ENCODE measurements around the gene IL1RN.
A peak's percentile ranks its signal among the peaks of the same experiment; 100 is the strongest.
"Not testable (repeated sequence)": the region's sequence is repeated elsewhere in the genome, so short reads cannot be mapped to it uniquely, and the experiment has no call there.

The IL1RN gene

GRCh38 chr2:113126845-113127645, at the start of gene IL1RN:
TSS of gene IL1RN (plus strand) at chr2:113127598. CDS start at chr2:113127625, 27 bp downstream.
- no peak for DNase-seq

DNA sequence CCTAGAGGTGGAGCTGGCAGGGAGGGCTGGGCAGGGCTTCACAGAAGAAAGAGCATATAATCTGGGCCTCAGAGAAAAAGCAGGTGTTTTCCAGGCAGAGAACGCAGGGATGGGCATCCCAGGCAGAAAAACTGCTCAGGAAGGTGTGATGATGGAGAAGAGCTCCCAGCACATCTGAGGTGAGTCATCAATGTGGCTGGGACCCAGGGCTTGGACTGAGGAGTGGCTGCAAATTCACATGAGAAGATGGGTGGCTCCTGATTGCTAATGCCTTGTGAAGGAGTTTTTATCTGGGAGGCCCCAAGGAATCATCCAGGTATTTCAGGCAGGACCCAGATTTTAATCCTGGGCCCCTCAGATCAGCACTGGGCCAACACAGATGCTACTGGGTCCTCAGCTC, 49.5 kb upstream of the IL1RN start:
- DNase-seq: no peak

GRCh38 chr2:113078350-113078839, 49.0 kb upstream of the IL1RN start:
- no peak for DNase-seq

DNA sequence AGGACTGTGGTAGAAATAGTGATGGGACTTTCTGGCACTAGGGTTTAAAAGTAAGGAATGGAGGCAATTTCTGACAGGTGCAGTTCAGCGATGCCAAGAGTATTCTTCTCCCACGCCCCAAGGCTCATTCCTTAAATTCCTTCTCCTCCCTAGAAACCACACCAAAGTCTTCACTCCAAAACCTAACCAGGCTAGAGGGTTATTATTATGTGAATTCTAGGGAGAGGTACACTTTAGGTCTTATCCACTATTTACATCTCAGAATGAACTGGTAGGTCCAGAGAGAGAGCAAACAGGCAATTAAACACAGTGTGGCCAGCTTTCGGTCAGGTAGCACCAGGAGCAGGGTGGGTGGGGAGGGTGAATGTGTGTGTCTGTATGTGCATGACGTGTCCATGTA, 48.3 kb upstream of the IL1RN start:
- DNase-seq: no peak

DNA sequence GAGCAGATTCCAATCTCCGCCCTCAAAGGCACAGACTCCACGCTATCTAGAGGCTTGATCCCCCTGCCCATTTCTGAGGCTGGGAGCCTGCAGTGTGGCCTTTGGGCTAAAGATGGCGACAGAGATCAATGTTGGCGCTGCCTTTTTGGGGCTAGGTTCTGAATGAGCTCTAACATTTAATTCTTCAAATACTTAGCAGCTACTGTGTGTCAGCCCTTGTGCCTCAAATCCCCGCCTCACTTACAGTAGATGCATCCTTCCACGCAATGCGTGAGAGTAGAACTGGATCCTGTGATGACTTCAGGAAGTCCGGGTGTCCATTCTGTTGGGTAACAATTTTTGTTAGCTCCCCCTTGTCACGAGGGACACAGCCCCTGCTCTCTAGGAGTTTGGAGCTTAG, 47.3 kb upstream of the IL1RN start:
- DNase-seq: peak; percentile 51

- no peak for DNase-seq
These were observed 45.7 kb upstream of the IL1RN start for GRCh38 chr2:113081488-113082210.

DNA sequence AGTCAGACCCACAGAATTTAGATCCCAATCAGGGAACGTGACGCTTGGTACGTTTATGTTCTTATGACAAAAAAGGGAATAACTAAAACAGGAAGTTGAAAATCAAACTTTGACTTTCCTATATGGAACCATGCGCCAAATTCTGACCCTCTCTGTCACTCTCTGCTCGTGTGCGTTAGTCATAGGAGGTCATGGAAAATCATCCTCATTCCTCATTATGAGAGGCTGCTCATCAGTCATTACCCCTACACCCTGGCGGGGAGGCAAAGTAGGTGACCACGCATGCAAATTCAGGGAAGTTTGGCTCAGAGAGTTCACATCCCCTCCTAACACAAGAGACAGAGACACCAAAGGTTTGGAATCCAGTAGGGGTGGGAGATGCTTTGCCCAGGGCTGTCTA, 44.1 kb upstream of the IL1RN start:
- no peak for DNase-seq

- no peak for DNase-seq
These were observed 43.0 kb upstream of the IL1RN start for GRCh38 chr2:113084249-113085000.

GRCh38 chr2:113085542-113085941, 41.9 kb upstream of the IL1RN start:
- DNase-seq: no peak

GRCh38 chr2:113088213-113088992, 39.0 kb upstream of the IL1RN start:
- DNase-seq: no peak

GRCh38 chr2:113089916-113090315, 37.5 kb upstream of the IL1RN start:
- DNase-seq: no peak

- no peak for DNase-seq
These were observed 36.0 kb upstream of the IL1RN start for GRCh38 chr2:113091231-113091896.

DNA sequence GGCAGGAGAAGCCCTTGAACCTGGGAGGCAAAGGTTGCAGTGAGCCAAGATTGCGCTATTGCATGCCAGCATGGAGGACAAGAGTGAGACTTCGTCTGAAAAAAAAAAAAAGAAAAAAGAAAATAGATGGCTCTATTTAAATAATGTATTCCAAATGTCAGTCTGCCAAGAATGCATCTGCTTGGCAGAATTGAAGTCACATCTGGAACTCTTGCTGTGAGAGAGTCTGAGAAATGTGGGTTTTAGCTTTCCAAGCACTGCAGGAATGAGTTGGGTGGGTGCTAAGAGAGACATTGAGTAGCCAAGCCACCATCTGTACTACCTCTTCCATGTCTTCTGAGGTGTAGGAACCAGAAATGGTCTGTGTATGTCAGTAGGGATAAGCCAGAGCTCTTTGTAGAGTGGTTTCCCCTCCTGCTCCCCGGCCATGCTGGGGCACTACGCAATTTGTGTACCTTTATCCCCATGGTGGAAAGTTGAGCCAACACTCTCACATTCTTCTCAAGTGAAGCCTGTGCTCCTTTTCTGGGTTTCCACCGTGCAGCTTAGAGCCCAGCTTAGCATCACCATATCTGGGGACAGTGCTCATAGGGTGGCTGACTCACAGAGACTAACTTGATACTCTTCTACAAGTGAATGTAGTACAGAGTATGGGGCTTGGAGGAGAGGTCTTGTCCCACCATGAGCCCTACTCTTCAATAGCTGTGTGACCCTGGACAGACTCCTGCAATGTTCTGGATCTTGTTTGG, 34.4 kb upstream of the IL1RN start:
- DNase-seq: no peak

DNA sequence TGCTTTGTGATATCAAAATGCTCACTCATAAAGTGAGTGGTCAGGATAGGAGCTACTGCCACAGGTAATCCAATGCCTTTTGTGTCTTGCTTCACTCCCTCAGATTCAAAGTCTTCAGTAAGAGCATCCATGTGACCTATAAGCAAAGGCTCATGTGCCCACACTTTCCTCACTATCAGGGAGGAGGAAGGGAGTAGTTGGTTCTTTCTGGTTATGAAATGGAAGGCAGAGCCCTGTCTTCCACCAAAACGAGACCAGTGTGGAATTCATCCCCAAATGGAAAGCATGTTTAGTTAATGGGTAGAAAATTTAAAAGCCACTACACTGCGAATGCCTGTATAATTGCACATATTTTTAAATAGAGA, 33.8 kb upstream of the IL1RN start:
- no peak for DNase-seq

DNA sequence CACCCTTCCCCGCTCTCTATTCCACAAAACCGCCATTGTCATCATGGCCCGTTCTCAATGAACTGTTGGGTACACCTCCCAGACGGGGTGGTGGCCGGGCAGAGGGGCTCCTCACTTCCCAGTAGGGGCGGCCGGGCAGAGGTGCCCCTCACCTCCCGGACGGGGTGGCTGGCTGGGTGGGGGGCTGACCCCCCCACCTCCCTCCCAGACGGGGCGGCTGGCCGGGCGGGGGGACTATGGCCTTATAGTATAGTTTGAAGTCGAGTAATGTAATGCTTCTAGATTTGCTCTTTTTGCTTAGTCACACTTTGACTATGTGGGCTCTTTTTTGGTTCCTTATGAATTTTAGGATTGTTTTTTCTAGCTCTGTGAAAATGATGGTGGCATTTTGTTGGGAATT, 31.1 kb upstream of the IL1RN start:
- DNase-seq: not testable (repeated sequence)

DNA sequence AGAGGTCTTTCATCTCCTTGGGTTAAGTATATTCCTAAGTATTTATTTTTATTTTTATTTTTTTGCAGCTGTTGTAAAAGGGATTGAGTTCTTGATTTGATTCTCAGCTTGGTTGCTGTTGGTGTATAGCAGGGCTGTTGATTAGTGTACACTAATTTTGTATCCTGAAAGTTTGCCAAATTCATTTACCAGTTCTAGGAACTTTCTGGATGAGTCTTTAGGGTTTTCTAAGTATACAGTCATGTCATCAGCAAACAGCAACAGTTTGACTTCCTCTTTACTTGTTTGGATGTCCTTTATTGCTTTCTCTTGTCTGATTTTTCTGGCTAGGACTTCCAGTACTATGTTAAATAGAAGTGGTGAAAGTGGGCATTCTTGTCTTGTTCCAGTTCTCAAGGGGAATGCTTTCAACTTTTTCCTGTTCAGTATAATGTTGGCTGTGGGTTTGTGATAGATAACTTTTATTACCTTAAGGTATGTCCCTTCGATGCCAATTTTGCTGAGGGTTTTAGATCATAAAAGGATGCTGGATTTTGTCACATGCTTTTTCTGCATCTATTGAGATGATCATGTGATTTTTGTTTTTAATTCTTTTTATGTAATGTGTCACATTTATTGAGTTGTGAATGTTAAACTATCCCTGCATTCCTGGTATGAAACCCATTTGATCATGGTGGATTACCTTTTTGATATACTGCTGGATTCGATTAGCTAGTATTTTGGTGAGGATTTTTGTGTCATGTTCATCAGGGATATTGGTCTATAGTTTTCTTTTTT, 30.4 kb upstream of the IL1RN start:
- DNase-seq: not testable (repeated sequence)

DNA sequence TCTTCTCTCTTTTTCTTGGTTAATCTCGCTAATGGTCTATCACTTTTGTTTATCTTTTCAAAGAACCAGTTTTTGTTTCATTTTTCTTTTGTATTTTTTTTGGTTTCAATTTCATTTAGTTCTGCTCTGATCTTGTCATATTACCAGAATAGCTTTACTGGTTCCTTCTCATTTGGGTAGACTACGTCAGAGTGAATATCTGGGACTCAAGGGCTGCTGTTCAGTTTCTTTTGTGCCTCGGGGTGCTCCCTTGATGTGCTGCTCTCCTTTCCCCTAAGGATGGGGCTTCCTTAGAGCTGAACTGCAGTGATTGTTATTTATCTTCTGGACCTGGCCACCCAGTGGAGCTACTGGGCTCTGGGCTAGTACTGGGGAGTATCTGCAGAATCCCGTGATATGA, 29.4 kb upstream of the IL1RN start:
- DNase-seq: no peak

DNA sequence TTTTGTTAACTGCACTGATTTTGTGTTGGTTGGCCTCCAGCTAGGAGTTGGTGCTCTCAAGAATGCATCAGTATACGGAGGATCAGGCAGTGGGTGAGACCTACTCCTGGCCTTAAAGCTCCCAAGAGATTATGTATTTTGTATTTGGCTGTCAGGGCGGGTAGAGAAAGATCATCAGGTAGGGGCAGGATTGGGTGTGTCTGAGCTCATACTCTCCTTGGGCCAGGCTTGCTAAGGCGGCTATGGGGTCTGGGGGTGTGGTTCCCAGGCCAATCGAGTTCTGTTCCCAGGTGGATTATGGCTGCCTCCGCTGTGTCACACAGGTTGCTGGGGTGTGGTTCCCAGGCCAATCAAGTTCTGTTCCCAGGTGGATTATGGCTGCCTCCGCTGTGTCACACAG, 28.9 kb upstream of the IL1RN start:
- DNase-seq: no peak

DNA sequence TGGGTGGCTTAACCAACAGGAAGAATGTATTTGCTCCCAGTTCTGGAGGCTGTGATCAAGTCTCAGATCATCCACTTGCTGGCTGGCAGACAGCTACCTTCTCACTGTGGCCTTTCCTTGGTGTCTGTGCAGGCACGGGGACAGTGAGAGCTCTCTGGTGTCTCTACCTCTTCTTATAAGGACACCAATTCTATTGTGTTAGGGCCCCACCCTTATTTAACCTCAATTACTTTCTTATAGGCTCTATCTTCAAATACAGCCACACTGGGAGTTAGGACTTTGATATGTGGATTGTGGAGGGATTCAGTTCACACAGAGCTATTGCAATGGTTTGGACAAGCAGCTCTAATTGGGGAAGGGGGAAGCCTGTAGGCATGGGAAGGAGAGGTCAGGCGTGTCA, 25.3 kb upstream of the IL1RN start:
- DNase-seq: no peak

- DNase-seq: no peak
These were observed 24.1 kb upstream of the IL1RN start for GRCh38 chr2:113103277-113103676.

All from CD4-positive, alpha-beta T cell treated with Interleukin-17A for 4 hours (primary cell).